ENCODE measurements around the gene SMARCAD1.

The SMARCAD1 gene

GRCh38 chr4:94226763-94227162 is 19.1 kb downstream of the SMARCAD1 start:
- DNase-seq (ENCODE audit: low read depth in 2 of 2) = no peak

- DNase-seq (ENCODE audit: low read depth in 2 of 2) = no peak
These were observed 21.0 kb downstream of the SMARCAD1 start for GRCh38 chr4:94228493-94229216.

GRCh38 chr4:94232519-94232918 is 24.9 kb downstream of the SMARCAD1 start:
- DNase-seq (ENCODE audit: low read depth in 2 of 2) = no peak

DNA sequence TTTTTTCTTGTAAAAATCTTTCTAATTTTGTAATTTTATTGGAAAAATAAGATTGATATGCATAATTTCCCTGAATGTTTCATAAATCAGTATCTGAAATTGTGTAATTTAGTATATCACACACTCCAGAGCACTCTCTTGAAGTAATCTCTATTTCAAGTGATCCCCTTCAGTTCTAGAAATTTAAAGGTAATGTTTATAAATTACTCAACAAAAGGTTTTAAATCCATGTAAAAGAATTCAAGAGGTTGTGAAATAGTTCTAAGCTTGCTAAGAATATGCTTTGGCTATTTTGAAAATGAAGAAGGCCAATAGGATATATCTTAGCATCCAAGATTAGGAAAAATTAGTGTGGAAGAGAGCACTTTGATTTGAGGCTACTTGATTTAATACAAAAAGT is 28.2 kb downstream of the SMARCAD1 start:
- no peak for DNase-seq (ENCODE audit: low read depth in 2 of 2)

DNA sequence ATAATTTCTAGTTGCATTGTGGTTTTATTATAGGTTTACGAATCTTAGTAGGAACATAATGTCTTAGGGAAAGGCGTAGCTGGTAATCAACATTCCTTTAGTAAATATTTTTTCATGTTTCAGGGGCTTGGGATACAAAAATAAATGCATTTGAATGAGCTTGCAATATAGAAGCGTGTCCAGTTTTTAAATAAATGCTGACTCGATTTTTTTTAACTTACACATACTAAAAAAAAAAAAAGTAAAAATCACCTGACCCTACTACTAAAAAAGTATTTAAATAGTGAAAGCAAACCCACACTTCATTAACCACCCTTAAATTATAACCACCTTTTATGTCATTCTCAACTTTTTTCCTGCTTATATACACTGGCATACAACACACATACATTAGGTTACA is 29.6 kb downstream of the SMARCAD1 start:
- DNase-seq (ENCODE audit: low read depth in 2 of 2) = no peak

GRCh38 chr4:94238160-94238559 is 30.5 kb downstream of the SMARCAD1 start:
- no peak for DNase-seq (ENCODE audit: low read depth in 2 of 2)

DNA sequence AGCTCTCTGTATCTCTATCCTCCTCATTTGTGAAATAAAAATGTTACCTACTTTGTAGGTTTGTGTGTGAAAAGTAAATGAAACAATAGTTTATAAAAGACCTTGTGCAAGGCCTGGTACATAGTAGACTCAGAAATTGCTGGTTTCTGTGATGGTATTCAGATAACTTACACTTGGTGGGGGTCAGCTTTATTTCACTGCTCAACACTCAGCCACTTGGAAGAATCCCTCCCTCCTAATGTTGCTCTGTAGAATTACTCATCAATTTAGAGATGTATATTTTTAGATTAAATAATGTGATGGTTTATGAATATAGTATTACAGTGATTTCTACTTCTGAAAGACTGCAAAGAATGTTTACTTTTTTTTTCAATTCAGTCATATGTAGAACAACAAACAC is 32.7 kb downstream of the SMARCAD1 start:
- no peak for DNase-seq (ENCODE audit: low read depth in 2 of 2)

- no peak for DNase-seq (ENCODE audit: low read depth in 2 of 2)
These were observed 36.6 kb downstream of the SMARCAD1 start for GRCh38 chr4:94244087-94244828.

GRCh38 chr4:94244829-94245185 is 37.1 kb downstream of the SMARCAD1 start:
- no peak for DNase-seq (ENCODE audit: low read depth in 2 of 2)

- no peak for DNase-seq (ENCODE audit: low read depth in 2 of 2)
These were observed 43.4 kb downstream of the SMARCAD1 start for GRCh38 chr4:94251094-94251493.

GRCh38 chr4:94253036-94253435 is 45.4 kb downstream of the SMARCAD1 start:
- no peak for DNase-seq (ENCODE audit: low read depth in 2 of 2)

DNA sequence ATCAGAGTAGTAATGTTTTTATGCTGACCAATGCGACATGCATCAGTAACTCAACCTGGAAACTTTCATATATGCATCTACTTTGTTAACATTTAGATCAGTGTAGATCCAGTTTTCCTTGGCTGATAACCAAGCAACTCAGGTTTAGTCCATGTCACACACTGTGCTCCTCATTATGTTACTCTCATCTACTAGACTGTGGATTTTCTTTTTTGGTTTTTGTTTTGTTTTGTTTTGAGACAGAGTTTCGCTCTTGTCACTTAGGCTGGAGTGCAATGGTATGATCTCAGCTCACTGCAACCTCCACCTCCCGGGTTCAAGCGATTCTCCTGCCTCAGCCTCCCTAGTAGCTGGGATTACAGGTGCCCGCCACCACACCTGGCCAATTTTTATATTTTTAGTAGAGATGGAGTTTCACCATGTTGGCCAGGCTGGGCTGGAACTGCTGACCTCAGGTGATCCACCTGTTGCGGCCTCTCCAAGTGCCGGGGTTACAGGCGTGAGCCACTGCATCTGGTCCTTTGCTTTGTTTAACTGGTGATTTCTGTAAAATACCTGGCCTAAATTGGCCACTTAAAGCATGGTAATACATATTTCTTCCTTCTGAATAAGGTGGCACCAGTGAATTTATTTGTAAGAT is 48.6 kb downstream of the SMARCAD1 start:
- no peak for DNase-seq (ENCODE audit: low read depth in 2 of 2)

DNA sequence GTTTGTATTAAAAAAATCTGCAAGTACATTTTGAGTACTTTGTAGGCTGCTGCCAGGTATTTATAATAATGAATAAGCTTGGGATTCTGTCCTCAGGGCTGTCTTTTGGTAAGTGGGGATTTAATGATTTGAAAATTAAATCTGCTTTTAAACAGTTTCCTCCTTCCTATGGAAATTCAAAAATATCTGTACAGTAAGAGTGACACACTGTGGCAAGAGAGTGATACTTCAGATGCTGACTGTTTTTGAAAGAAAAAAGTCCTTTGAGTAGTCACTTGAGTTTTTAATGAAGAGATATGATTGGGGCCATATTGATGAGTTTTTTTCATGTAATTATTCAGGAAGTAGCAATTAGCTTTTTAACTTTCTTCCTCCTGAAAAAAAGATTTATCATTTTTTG is 49.2 kb downstream of the SMARCAD1 start:
- DNase-seq (ENCODE audit: low read depth in 2 of 2) = no peak

DNA sequence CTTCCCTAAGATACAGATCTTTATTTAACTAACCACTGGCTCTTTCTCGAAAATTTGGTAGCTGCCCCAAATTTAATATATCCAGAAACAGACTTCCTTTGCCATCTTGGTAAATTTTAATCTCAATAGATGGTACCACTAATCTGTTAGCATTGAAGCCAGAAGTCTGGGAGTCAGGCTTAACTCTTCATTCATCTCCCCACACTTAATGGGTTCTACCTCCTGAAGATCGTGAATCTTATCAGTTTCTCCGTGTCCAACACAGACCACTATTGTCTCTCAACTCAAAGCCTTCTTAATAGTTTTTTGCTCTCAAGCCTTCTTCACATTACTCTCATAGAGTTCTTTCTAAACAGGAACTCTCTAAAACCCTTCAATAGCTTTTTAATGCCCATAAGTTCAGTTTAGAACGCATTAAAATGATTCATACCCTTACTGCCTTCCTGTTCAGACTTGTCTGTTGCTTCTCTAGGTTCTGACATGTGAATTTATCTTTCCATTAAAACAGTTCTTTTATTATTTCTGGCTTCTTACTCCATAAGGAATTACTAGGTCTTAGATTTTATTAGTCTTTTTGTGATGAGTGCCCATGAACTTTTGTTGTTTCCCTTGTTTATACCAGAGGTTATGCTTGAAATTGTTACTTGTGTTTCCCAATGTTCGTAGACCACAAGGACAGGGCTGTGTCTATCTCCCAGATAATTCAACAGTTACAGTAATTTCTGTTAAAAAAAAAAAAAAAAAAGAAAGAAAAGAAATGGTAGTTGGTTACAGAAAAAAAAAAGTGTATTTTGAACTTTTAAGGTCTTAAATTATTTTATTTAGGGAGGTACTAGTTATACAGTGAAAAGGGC is 54.7 kb downstream of the SMARCAD1 start:
- no peak for DNase-seq (ENCODE audit: low read depth in 2 of 2)

GRCh38 chr4:94267037-94267436 is 59.4 kb downstream of the SMARCAD1 start:
- no peak for DNase-seq (ENCODE audit: low read depth in 2 of 2)

GRCh38 chr4:94271248-94271647 is 63.6 kb downstream of the SMARCAD1 start:
- DNase-seq (ENCODE audit: low read depth in 2 of 2) = no peak

DNA sequence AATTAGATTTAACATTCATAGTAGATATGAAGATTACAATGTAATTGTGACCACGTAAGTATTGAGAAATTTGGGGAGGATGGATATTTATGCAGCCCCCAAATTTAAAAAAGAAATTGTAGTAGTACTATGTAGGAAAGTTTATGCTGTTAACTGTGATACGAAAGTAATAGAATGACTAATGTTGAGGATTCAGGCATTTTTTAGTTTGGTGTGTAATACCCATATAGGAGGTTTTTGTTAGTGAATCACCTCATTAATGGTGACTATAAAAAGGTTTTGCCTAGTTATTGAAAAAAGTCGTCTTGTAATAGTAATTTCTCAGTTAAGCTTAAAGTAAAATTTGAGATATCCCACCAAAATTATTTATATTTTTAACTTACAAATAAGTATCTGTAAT is 67.2 kb downstream of the SMARCAD1 start:
- DNase-seq (ENCODE audit: low read depth in 2 of 2) = no peak

- no peak for DNase-seq (ENCODE audit: low read depth in 2 of 2)
These were observed 68.5 kb downstream of the SMARCAD1 start for GRCh38 chr4:94276204-94276603.

DNA sequence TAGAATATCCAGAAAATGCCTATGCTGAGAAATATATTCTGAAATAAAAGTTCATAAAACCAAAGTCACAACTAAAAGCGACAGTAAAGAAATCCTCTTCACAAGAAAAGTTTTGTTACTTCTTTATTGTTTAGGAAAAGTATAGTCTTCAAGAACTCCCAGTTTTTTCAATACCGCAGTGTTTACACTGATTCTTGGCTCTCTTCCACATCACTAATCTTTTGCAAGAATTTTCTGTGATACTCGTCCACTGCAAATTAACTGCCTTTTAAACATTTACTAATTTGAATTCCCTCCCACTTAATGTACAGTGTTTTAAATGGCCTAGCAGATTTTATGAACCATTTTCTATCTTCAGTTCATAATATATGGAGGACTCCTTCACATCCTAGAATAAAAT is 69.9 kb downstream of the SMARCAD1 start:
- no peak for DNase-seq (ENCODE audit: low read depth in 2 of 2)

GRCh38 chr4:94278781-94279180 is 71.1 kb downstream of the SMARCAD1 start:
- DNase-seq (ENCODE audit: low read depth in 2 of 2) = no peak

DNA sequence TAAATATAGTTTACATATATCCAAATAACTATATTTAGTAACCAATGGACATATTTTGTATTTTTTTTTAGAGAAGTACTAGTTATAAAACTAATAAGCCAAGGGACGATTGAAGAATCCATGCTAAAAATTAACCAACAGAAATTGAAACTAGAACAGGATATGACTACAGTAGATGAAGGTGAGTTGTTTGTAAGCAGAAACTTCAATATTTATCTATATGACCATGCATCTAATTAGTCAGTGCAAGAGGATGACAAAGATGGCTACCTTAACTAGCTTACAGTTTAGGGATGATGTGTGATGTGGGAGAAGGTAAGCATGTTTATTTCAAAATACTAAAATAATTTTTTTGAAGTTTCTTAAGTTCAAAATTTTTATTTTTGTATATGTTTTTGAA is 77.2 kb downstream of the SMARCAD1 start:
- no peak for DNase-seq (ENCODE audit: low read depth in 2 of 2)

DNA sequence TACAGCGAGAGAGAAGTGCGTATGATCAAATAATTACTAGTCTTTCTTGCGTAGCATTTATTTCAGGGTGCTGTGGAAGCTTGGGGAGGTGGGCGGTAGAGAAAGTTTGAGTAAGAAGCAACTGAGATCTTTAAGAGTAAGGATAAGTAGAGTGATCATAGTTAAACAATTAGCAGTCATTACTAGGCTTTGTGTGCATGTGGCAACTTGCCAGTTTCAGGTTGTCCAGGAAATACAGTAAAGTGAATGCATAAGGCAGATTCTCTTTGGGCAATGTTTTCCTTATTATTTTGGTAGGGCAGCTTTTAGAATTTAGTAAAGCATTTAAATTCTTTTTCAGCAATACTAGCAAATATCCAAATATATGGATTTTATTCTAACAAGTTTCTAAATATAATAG is 78.0 kb downstream of the SMARCAD1 start:
- DNase-seq (ENCODE audit: low read depth in 2 of 2) = no peak

Data from stimulated activated CD8-positive, alpha-beta memory T cell treated with anti-CD3 and anti-CD28 coated beads, Interleukin-7, amount 100 ng/mL, for 1 hour (primary cell).